NCI-H2171 treated with DMSO at 0.1 percent for 48 hours (cell line): ENCODE measurements around the gene PDLIM7.

ENCODE experiments used
- DNase-seq: peaks from one replicate; lab custom pipeline; 2025; lab: John Stamatoyannopoulos, UW

PDLIM7 gene

GRCh38 chr5:177444106-177445051, 53.0 kb downstream of the PDLIM7 start:
- DNase-seq, result no peak

GRCh38 chr5:177443144-177443983, 54.0 kb downstream of the PDLIM7 start:
- no peak for DNase-seq

GRCh38 chr5:177442066-177442826, 55.2 kb downstream of the PDLIM7 start:
- DNase-seq, result no peak

DNA sequence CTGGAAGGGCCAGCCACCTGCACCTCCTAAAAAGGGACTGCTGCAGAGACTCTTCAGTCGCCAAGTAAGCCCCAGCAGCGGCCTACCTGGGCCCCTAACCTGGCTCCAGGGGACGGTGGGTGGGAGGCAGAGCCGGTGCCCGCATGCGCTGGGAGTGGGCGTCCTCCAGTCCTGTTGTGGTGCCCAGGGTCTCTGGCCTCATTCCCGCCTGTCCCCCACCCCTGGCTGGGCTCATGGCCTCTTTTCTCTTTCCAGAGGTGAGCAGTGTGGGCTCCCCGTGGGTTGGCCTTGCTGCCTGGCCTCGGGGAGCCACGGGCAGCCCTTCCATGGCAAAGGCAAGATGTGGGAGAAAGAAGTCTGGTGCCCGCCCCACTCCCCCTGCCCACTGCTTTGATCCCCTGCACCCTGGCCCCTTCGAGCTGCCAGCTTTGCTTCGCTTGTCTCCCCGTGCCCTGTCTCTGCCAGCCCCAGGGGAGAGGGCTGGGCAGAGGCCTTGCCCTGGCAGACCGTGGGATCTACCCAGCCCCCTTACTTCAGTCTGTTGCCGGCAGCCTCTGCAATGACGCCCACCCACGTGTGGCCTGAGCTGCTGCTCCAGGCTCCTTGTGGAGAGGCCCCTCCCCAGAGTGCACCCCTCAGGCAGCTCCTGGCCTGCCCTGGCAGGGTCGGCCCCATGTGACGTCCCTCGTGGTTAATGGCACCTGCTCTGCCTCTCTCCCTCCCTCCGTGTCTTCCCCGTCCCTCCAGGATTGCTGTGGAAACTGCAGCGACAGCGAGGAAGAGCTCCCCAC, 56.2 kb downstream of the PDLIM7 start:
- DNase-seq, result no peak

DNA sequence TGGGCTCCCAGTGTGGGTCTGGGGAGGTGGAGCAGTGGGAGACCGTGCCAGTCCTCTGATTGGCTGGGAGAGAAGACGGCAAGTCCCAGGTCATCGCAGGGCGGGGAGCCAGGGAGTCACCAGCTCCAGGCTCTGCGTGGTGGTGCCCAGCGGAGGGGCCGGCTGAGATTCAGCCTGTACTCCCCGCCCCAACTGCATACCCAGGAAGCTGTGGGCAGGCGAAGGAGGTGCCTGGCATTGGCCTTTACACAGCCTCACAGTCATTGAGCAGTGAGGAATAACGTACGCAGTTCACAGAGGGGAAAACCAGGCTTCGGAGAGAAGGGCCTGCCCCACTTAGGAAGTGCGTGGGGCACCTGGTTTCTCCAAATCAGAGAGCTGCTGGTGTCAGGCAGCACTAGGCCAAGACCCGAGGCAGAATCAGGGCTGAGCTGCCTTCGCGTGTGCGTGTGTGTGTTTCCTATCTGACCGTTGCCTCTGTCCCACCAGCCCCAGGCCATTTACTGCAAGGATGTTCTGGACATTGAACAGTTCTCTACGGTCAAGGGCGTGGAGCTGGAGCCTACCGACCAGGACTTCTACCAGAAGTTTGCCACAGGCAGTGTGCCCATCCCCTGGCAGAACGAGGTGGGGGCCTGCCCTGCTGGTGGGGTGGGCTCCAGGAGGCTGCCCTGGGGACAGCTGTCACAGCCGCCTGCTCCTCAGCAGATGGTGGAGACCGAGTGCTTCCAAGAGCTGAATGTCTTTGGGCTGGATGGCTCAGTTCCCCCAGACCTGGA, 57.0 kb downstream of the PDLIM7 start:
- DNase-seq, result no peak

- DNase-seq, result no peak
Observed at GRCh38 chr5:177439518-177440053, 57.8 kb downstream of the PDLIM7 start.

DNA sequence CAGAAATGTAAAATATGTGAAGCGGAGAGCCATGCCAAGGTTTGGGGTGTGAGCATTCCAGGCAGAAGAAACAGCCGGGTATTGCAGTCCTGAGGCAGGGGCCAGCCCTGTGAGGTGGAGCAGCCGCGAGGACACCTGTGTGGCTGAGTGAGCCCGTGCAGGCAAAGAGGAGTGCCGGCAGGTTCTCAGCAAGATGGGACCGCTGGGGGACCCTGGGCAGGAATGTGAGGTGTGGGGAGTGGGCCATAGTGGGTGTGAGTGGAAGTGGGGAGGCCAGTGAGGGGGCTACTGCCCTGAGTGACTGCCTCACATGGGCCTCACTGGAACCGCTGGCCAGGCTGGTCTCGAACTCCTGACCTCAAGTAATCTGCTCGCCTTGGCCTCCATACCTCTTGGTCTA, 58.9 kb downstream of the PDLIM7 start:
- no peak for DNase-seq

GRCh38 chr5:177437623-177438022, 59.8 kb downstream of the PDLIM7 start:
- no peak for DNase-seq

DNA sequence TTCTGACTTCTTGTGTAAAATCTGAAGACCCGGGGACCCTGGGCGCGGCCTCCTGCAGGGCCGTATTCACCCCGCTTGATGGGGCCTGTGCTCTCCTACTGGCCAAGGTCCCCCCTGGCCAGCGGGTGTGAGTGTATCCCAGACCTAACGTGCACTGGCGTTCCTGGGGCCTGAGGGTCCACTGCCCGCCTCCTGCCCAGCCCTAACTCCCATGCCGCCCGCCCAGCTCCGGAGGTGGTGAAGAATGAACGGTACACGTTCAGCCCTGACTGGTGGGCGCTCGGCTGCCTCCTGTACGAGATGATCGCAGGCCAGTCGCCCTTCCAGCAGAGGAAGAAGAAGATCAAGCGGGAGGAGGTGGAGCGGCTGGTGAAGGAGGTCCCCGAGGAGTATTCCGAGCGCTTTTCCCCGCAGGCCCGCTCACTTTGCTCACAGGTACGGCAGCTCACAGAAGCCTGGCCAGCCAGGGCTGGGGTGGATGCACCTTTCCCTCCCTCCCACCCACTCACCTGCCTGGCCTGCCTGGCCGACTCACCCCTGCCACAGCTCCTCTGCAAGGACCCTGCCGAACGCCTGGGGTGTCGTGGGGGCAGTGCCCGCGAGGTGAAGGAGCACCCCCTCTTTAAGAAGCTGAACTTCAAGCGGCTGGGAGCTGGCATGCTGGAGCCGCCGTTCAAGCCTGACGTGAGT, 61.4 kb downstream of the PDLIM7 start:
- no peak for DNase-seq

DNA sequence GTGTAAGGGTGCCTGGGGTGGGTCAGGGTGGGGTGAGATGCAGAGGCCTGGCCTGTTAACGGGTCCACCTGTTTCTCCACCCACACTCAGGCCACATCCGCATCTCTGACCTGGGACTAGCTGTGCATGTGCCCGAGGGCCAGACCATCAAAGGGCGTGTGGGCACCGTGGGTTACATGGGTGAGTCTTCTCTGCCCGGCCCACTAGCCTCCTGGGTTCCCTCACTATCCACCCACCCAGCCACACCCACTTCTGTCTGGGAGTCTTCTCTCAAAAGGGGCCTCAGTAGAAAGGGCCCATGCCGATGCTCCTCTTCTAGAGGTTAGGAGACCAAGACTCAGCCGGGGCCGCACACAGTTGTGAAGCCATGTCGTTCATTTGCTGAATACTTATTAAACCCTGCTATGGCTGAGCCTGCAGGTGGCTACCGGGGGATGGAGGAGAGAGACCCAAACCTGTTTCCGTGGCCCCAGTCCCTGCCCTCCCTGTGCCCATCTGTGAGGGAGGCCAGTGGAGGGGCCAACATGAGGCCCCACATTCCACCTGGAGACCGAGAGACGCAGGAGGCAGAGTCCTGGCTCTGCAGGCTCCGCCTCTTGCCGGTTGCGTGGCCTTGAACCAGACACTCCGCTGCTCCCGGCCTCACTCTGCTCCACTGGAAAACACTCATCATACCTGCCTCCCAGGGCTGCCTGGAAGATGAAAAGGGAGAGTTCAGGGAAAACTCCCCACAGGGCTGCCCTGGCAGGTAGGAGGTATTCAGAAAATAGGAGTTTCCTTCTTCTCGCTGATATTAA, 62.3 kb downstream of the PDLIM7 start:
- no peak for DNase-seq

DNA sequence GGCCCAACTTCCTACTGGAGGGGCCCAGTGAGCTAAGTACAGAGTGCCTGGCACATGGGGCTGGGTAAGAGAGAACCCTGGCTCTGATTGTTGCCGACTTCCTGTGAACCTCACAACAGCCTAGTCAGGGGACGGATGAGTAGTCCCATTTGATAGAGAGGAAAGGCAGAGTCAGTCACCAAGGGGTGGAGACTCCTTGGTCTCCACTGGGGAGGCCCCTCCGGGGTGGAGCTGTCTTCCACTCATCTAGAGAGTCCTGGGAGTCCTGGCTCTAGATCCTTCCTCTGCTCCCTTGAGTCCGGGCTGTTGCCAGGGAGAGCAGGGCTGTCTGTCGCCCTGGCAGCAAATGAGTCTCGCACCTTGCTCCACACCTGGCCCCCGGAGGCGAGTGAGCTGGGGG, 63.0 kb downstream of the PDLIM7 start:
- DNase-seq, result no peak

DNA sequence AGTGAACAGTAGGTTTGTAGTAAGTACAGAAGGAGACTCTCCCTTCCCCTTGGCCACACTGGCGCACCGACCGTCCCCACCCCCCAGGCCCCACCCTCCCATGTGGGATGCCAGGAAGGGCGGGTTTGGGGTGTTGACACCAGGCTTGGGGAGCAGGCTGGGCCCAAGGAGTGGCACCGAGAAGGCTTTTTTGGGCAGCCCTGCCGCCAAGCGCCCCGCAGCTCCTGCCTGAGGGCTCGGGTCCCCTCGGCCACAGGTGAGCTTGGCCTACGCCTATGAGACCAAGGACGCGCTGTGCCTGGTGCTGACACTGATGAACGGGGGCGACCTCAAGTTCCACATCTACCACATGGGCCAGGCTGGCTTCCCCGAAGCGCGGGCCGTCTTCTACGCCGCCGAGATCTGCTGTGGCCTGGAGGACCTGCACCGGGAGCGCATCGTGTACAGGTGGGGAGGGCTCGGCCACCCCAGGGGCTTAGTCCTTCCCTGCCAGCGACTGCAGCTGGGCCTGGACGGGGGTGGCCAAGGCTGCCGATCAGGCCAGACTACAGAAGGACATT, 63.7 kb downstream of the PDLIM7 start:
- no peak for DNase-seq
